ENCODE results near the gene IRF2BPL. TPM values are rescaled to one million over a fixed set of nuclear protein-coding genes. Genes with fewer than 3 reads are reported as not detected.

Gene IRF2BPL
- total RNA-seq, 2 experiments from 2014 or later: 23.7 to 25.8 TPM

DNA sequence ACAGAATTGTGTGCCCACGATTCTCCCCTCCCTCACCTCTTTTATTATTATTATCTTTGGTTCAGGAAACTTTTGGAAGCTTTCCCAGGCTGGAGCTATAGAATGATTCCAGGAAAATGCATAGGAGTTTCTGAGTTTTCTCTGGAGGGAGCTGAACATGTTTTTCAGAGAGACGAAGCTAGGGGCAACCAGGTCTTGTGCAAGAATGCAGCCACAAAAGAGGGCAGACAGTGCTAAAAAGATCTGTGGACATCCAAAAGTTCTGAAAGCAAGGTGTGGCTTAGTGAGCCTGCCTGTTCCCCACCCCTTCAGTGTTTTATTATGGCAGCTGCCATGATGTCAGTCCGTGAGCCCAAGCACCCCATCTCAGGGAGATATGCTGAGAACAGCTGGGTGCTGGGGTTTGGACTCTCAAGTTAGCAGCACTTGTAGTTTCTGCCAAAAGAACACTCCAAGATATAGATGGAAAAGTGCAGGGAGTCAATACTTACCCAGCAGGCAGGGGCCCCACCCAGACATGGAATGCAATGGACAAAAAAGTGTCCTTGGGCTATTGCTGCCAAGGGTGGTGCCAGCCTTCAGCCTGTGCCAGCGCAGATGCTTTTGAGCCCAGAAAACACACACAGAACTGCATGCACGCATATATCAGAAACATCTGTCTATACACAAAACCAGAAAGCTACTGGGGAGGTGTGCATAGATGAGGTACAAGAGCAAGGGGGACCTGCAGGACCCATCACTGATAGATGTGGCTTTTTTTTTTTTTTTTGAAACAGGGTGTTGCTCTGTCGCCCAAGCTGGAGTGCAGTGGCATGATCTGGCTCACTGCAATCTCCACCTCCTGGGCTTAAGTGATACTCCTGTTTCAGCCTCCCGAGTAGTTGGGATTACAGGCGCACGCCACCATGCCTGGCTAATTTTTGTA, 17.0 kb upstream of the IRF2BPL start:
- no peaks in the 10 kb centered on the region for H3K36me3 ChIP-seq (ENCODE audit: insufficient read depth, low read length)
- no peak overlapping the region for H3K4me3 ChIP-seq (ENCODE audit: low read depth, low read length, poor library complexity, severe bottlenecking)
- intact Hi-C loops (cut with micrococcal nuclease; ENCODE audit: unreplicated experiment): no loop called here
- H2AFZ ChIP-seq (ENCODE audit: low read length): no peak overlapping the region
- TF ChIP-seq, protein P1, sequence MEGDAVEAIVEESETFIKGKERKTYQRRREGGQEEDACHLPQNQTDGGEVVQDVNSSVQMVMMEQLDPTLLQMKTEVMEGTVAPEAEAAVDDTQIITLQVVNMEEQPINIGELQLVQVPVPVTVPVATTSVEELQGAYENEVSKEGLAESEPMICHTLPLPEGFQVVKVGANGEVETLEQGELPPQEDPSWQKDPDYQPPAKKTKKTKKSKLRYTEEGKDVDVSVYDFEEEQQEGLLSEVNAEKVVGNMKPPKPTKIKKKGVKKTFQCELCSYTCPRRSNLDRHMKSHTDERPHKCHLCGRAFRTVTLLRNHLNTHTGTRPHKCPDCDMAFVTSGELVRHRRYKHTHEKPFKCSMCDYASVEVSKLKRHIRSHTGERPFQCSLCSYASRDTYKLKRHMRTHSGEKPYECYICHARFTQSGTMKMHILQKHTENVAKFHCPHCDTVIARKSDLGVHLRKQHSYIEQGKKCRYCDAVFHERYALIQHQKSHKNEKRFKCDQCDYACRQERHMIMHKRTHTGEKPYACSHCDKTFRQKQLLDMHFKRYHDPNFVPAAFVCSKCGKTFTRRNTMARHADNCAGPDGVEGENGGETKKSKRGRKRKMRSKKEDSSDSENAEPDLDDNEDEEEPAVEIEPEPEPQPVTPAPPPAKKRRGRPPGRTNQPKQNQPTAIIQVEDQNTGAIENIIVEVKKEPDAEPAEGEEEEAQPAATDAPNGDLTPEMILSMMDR (conservative IDR thresholded peaks at IDR 0.05; ENCODE audit: low read length): no peak
- no peak for TF ChIP-seq EZH2phosphoT487 (IDR thresholded peaks at IDR 0.05; ENCODE audit: borderline replicate concordance, low read depth, low read length)
- H3K4me2 ChIP-seq (ENCODE audit: low read length): no peak overlapping the region
- H3K79me2 ChIP-seq (ENCODE audit: insufficient read depth, low read depth, low read length): no peaks in the 10 kb centered on the region
- no peaks in the 10 kb centered on the region for H4K20me1 ChIP-seq (ENCODE audit: insufficient read depth, low read length)
- POLR2A ChIA-PET: interaction anchor here (0.6 to 1.6 kb wide), 3 partner anchors 8 to 111 kb away, joined by 4 to 7 read pairs (median 5); no protein-coding TSS in a partner anchor
- H3K27ac ChIP-seq (ENCODE audit: low read depth, low read length, poor library complexity, severe bottlenecking): no peak overlapping the region
- no TSS peak for BruUV-seq (replicated peaks)
- CTCF ChIA-PET (ENCODE audit: unreplicated experiment): no interaction called here
- no peaks in the 10 kb centered on the region for H3K9me3 ChIP-seq (ENCODE audit: low read length)
- DNase-seq (ENCODE audit: low spot score): no peak
- no peaks in the 10 kb centered on the region for H3K9me2 ChIP-seq (ENCODE audit: insufficient read depth, low read length)
- H3K4me1 ChIP-seq (ENCODE audit: insufficient read depth, low read length, poor library complexity, severe bottlenecking): peaks cover 36% of the 10 kb centered on the region

DNA sequence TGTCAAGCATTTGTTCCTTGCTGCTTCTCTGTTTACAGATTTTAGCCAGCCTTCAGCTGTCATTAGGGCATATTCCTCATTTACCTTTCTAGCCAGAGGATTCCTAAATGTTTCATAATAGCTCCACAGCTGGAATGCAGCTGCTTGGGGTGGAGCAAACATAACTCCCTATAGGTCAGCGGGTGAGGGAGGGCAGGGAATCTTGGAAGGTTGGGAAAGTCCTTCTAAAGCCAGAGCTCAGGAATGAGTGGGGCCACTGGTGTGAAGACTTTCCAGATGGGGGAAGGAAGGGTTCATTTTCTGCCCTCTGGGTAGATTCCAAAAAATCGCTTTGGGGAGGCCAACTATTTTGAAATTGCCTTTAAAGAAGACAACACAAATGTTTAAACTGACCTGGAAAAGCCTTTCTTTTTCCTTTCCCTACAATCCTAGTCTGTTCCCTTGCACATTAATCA, 16.3 kb upstream of the IRF2BPL start:
- no TSS peak for BruUV-seq (replicated peaks)
- H3K9me3 ChIP-seq (ENCODE audit: low read length): no peaks in the 10 kb centered on the region
- H3K4me3 ChIP-seq (ENCODE audit: low read depth, low read length, poor library complexity, severe bottlenecking): no peak overlapping the region
- no peaks in the 10 kb centered on the region for H3K79me2 ChIP-seq (ENCODE audit: insufficient read depth, low read depth, low read length)
- no peaks in the 10 kb centered on the region for H3K9me2 ChIP-seq (ENCODE audit: insufficient read depth, low read length)
- peaks cover 41% of the 10 kb centered on the region for H3K4me1 ChIP-seq (ENCODE audit: insufficient read depth, low read length, poor library complexity, severe bottlenecking)
- H2AFZ ChIP-seq (ENCODE audit: low read length): no peak overlapping the region
- intact Hi-C loops (cut with micrococcal nuclease; ENCODE audit: unreplicated experiment): no loop called here
- ChIA-PET POLR2A (interaction anchor here (0.6 to 1.6 kb wide), 3 partner anchors 8 to 81 kb away, joined by 5 to 7 read pairs (median 5); no protein-coding TSS in a partner anchor), CTCF (ENCODE audit: unreplicated experiment) (no interaction called here)
- H3K36me3 ChIP-seq (ENCODE audit: insufficient read depth, low read length): no peaks in the 10 kb centered on the region
- DNase-seq (ENCODE audit: low spot score): no peak
- no peak overlapping the region for H3K27ac ChIP-seq (ENCODE audit: low read depth, low read length, poor library complexity, severe bottlenecking)
- TF ChIP-seq, protein P1 (conservative IDR thresholded peaks at IDR 0.05; ENCODE audit: low read length): no peak
- TF ChIP-seq EZH2phosphoT487 (IDR thresholded peaks at IDR 0.05; ENCODE audit: borderline replicate concordance, low read depth, low read length): no peak
- H3K4me2 ChIP-seq (ENCODE audit: low read length): no peak overlapping the region
- no peaks in the 10 kb centered on the region for H4K20me1 ChIP-seq (ENCODE audit: insufficient read depth, low read length)

All from OCI-LY7 (cell line).